Tibial artery (tissue), 4 donors: ENCODE results near the gene FREM1.

Experiments used
- DNase-seq, 2 donors: peaks; one replicate each; pipeline ENCODE4 v3.0.0-alpha.2; 2019
- H3K27ac ChIP-seq, 2 donors: fragments of 200-600 bp; sonication (generic) in 1 of 2; 1 replicate in 1 of 2; 2 replicates in 1 of 2; pipeline ENCODE4 v1.5.1; 2018 to 2019; ENCODE audit warnings: mild to moderate bottlenecking in 1 of 2
- H3K27me3 ChIP-seq, 2 donors: fragments of 200-600 bp; sonication (generic) in 1 of 2; one replicate each; pipeline versions ENCODE4 v1.5.1 to v1.6.0; 2016 to 2019
- H3K36me3 ChIP-seq, 3 donors: fragments of 200-600 bp; sonication (generic) in 2 of 3; one replicate each; pipeline ENCODE4 v1.5.1; 2016 to 2019; ENCODE audit warnings: mild to moderate bottlenecking in 2 of 3
- H3K4me1 ChIP-seq, 4 donors: fragments of 200-600 bp; sonication (generic) in 2 of 4; 1 replicate in 3 of 4; 2 replicates in 1 of 4; pipeline ENCODE4 v1.5.1; 2016 to 2019
- H3K4me3 ChIP-seq, 2 donors: fragments of 200-600 bp; sonication (generic) in 1 of 2; 1 replicate in 1 of 2; 2 replicates in 1 of 2; pipeline ENCODE4 v1.5.1; 2018 to 2019; ENCODE audit warnings: mild to moderate bottlenecking in 2 of 2
- H3K9me3 ChIP-seq, 3 donors: fragments of 200-600 bp; sonication (generic) in 1 of 3; one replicate each; pipeline ENCODE4 v1.5.1; 2016 to 2019
- CTCF ChIP-seq, 2 experiments: fragments of 200-600 bp in 1 of 2; fragments of 450-650 bp in 1 of 2; IDR thresholded peaks; one replicate each; pipeline ENCODE4 v1.5.1; 2017 to 2019; ENCODE audit warnings: antibody characterized with exemption in 2 of 2, mild to moderate bottlenecking in 1 of 2, moderate library complexity in 1 of 2
- intact Hi-C: fragments of 100-400 bp; cut with DNase I; formaldehyde crosslinking; loops from one replicate; pipeline ENCODE4 v1.15.0; 2023; ENCODE audit warnings: low total_unique reads

FREM1 gene

GRCh38 chr9:14766299-14766698 lies 143.9 kb downstream of the FREM1 start:
- intact Hi-C loops: no loop called here
- H3K9me3 ChIP-seq: no peaks in the 10 kb centered on the region

GRCh38 chr9:14761584-14761983 lies 148.6 kb downstream of the FREM1 start:
- Histone ChIP-seq H3K27ac (no peak overlapping the region), H3K4me1 (no peaks in the 10 kb centered on the region), H3K27me3 (no peaks in the 10 kb centered on the region), H3K9me3 (no peaks in the 10 kb centered on the region), H3K4me3 (no peak overlapping the region), H3K36me3 (peaks cover 0 to 14% (median 10%) of the 10 kb centered on the region in 3 donors)
- no peak for TF ChIP-seq CTCF (IDR thresholded peaks at IDR 0.05)
- intact Hi-C loops: no loop called here
- DNase-seq: no peak

More at GRCh38 chr9:14766299-14766698, 143.9 kb downstream of the FREM1 start:
- H3K36me3 ChIP-seq: peaks cover 0 to 18% (median 10%) of the 10 kb centered on the region in 3 donors
- H3K4me1 ChIP-seq: peaks cover 0 to 3% (median 0%) of the 10 kb centered on the region in 4 donors
- no peak for TF ChIP-seq CTCF (IDR thresholded peaks at IDR 0.05)
- H3K27me3 ChIP-seq: no peaks in the 10 kb centered on the region
- DNase-seq: no peak
- no peak overlapping the region for H3K27ac ChIP-seq
- no peak overlapping the region for H3K4me3 ChIP-seq

GRCh38 chr9:14760060-14760459 lies 150.2 kb downstream of the FREM1 start:
- Histone ChIP-seq H3K9me3 (no peaks in the 10 kb centered on the region), H3K27ac (no peak overlapping the region), H3K4me1 (no peaks in the 10 kb centered on the region), H3K36me3 (peaks cover 0 to 20% (median 8%) of the 10 kb centered on the region in 3 donors), H3K27me3 (no peaks in the 10 kb centered on the region), H3K4me3 (no peak overlapping the region)
- TF ChIP-seq CTCF (IDR thresholded peaks at IDR 0.05): no peak
- no peak for DNase-seq
- intact Hi-C loops: no loop called here

- Histone ChIP-seq H3K36me3 (peaks cover 0 to 29% (median 21%) of the 10 kb centered on the region in 3 donors), H3K9me3 (no peaks in the 10 kb centered on the region), H3K27ac (no peak overlapping the region), H3K4me3 (no peak overlapping the region), H3K4me1 (no peaks in the 10 kb centered on the region), H3K27me3 (no peaks in the 10 kb centered on the region)
- intact Hi-C loops: no loop called here
- TF ChIP-seq CTCF (IDR thresholded peaks at IDR 0.05): no peak
- DNase-seq: no peak
These were observed 153.9 kb downstream of the FREM1 start for GRCh38 chr9:14756291-14756690.

GRCh38 chr9:14752871-14753270 lies 157.4 kb downstream of the FREM1 start:
- TF ChIP-seq CTCF (IDR thresholded peaks at IDR 0.05): no peak
- no peaks in the 10 kb centered on the region for H3K9me3 ChIP-seq
- DNase-seq: no peak
- H3K36me3 ChIP-seq: peaks cover 8 to 42% (median 36%) of the 10 kb centered on the region in 3 donors
- intact Hi-C loops: no loop called here
- H3K27ac ChIP-seq: no peak overlapping the region
- no peak overlapping the region for H3K4me3 ChIP-seq
- H3K27me3 ChIP-seq: no peaks in the 10 kb centered on the region
- no peaks in the 10 kb centered on the region for H3K4me1 ChIP-seq

- intact Hi-C loops: no loop called here
- Histone ChIP-seq H3K27ac (no peak overlapping the region), H3K4me3 (no peak overlapping the region), H3K4me1 (no peaks in the 10 kb centered on the region), H3K9me3 (no peaks in the 10 kb centered on the region), H3K36me3 (peaks cover 14 to 42% (median 37%) of the 10 kb centered on the region in 3 donors), H3K27me3 (no peaks in the 10 kb centered on the region)
- TF ChIP-seq CTCF (IDR thresholded peaks at IDR 0.05): no peak
- DNase-seq: no peak
These were observed 158.0 kb downstream of the FREM1 start for GRCh38 chr9:14752271-14752670.
